ENCODE data around the gene ST6GALNAC2.

Gene ST6GALNAC2

DNA sequence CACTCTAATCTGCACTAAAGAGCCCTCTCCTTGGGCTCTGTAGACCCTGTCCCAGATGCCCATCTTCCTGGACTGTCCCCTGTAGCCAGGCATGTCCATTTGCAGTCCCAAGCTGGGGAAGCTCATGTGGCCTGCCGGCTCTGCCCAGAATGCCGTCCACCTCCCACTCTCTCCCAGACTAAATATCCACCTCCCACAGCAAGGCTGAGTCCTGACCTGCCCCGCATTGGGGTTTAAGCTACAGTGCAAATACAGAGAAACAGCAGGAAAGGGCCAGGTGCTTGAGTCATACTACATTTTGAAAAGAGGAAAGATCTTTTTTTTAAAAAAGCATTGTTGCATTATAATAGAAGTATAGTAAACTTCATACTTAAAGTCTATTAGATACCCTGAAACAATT is 3.0 kb downstream of the ST6GALNAC2 start:
- Histone ChIP-seq H3K27ac (ENCODE audit: low read depth, low read length) (no peak overlapping the region), H3K79me2 (ENCODE audit: control insufficient read depth, insufficient read depth, low read length, poor library complexity) (peaks cover 5% of the 10 kb centered on the region), H2AK5ac (ENCODE audit: low read length) (no peak overlapping the region), H4K8ac (ENCODE audit: low read depth, low read length) (no peak overlapping the region), H3K23ac (ENCODE audit: low read length) (no peak overlapping the region), H3K14ac (ENCODE audit: low read length) (no peak overlapping the region), H4K91ac (ENCODE audit: low read depth, low read length) (no peak overlapping the region), H3K9ac (ENCODE audit: low read length) (no peak overlapping the region), H3K9me3 (ENCODE audit: insufficient read depth, low read depth, low read length) (no peaks in the 10 kb centered on the region), H4K12ac (ENCODE audit: low read depth, low read length) (no peak overlapping the region), H2BK12ac (ENCODE audit: low read length) (no peak overlapping the region), H3K79me1 (ENCODE audit: low read length) (peaks cover 7% of the 10 kb centered on the region), H2AFZ (ENCODE audit: insufficient read depth, low read length, poor library complexity) (no peak overlapping the region), H3K4me3 (ENCODE audit: low read depth, low read length) (no peak overlapping the region), H3K36me3 (ENCODE audit: control insufficient read depth in 1 of 2, insufficient read depth in 2 of 2, low read length in 2 of 2) (no peaks in the 10 kb centered on the region), H3K27me3 (ENCODE audit: insufficient read depth, low read length) (peaks cover 25% of the 10 kb centered on the region), H3K4me1 (ENCODE audit: control insufficient read depth in 1 of 2, insufficient read depth in 2 of 2, low read length in 2 of 2) (peaks cover 4 to 19% of the 10 kb centered on the region in 2 experiments), H2BK5ac (ENCODE audit: low read depth, low read length, poor library complexity) (no peak overlapping the region), H2BK120ac (ENCODE audit: insufficient read depth, low read length, poor library complexity) (no peak overlapping the region), H3K4me2 (ENCODE audit: low read length) (no peak overlapping the region), H3K4ac (ENCODE audit: low read depth, low read length) (no peak overlapping the region), H3K18ac (ENCODE audit: low read length) (no peak overlapping the region)
- DNase-seq, result no peak
- no CpG with 5 or more reads among the region's 3 CpGs for WGBS (ENCODE audit: extremely low coverage, insufficient coverage, insufficient read length)

DNA sequence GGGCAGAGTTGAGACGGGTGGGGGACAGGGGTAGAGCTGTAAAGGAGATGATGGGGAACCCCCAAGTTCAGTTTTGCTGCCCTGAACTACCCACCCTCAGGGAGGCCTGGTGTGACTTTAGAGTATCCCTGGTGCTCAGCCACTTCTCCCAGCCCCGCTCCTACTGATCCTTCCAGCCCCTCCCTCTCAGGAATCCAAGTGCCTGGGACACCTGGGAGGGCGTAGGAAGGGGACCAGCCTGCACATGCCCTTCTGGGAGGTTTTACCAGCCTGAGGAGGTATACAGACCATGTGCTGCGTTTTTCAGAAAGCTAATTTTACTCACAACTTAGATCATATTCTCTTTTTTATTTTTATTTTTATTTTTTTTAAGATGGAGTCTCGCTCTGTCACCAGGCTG is 4.1 kb downstream of the ST6GALNAC2 start:
- Histone ChIP-seq H3K4me2 (ENCODE audit: low read length) (no peak overlapping the region), H3K9me3 (ENCODE audit: insufficient read depth, low read depth, low read length) (no peaks in the 10 kb centered on the region), H3K9ac (ENCODE audit: low read length) (no peak overlapping the region), H3K79me1 (ENCODE audit: low read length) (peaks cover 7% of the 10 kb centered on the region), H3K4ac (ENCODE audit: low read depth, low read length) (no peak overlapping the region), H4K12ac (ENCODE audit: low read depth, low read length) (no peak overlapping the region), H2BK12ac (ENCODE audit: low read length) (no peak overlapping the region), H2BK5ac (ENCODE audit: low read depth, low read length, poor library complexity) (no peak overlapping the region), H4K8ac (ENCODE audit: low read depth, low read length) (no peak overlapping the region), H3K23ac (ENCODE audit: low read length) (no peak overlapping the region), H4K91ac (ENCODE audit: low read depth, low read length) (no peak overlapping the region), H3K18ac (ENCODE audit: low read length) (no peak overlapping the region), H3K27me3 (ENCODE audit: insufficient read depth, low read length) (peaks cover 19% of the 10 kb centered on the region), H3K36me3 (ENCODE audit: control insufficient read depth in 1 of 2, insufficient read depth in 2 of 2, low read length in 2 of 2) (no peaks in the 10 kb centered on the region), H3K4me3 (ENCODE audit: low read depth, low read length) (no peak overlapping the region), H2BK120ac (ENCODE audit: insufficient read depth, low read length, poor library complexity) (no peak overlapping the region), H3K4me1 (ENCODE audit: control insufficient read depth in 1 of 2, insufficient read depth in 2 of 2, low read length in 2 of 2) (peaks cover 4 to 15% of the 10 kb centered on the region in 2 experiments), H2AK5ac (ENCODE audit: low read length) (no peak overlapping the region), H3K27ac (ENCODE audit: low read depth, low read length) (no peak overlapping the region), H2AFZ (ENCODE audit: insufficient read depth, low read length, poor library complexity) (no peak overlapping the region), H3K79me2 (ENCODE audit: control insufficient read depth, insufficient read depth, low read length, poor library complexity) (peaks cover 5% of the 10 kb centered on the region), H3K14ac (ENCODE audit: low read length) (no peak overlapping the region)
- no peak for DNase-seq
- WGBS (ENCODE audit: extremely low coverage, insufficient coverage, insufficient read length), result no CpG with 5 or more reads among the region's 5 CpGs

DNA sequence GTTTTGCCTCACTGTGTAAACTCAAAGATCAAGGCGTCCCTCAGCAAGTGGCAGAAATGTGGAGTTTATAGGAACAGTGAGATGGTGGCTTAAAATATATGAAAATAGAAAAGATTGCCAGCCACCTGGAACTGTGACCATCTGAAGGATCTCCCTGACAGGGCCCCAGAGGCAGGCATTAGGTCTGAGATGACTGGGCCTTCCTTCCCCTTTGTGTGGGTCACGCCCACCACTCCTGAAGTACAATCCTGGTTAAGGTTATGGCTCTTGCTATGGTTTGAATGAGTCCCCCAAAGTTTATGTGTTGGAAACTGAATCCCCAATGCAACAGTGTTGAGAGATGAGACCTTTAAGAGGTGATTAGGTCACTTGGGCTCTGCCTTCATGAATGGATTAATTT is 6.4 kb downstream of the ST6GALNAC2 start:
- Histone ChIP-seq H2BK5ac (ENCODE audit: low read depth, low read length, poor library complexity) (no peak overlapping the region), H3K4ac (ENCODE audit: low read depth, low read length) (no peak overlapping the region), H3K4me2 (ENCODE audit: low read length) (no peak overlapping the region), H4K91ac (ENCODE audit: low read depth, low read length) (no peak overlapping the region), H3K9ac (ENCODE audit: low read length) (no peak overlapping the region), H3K27me3 (ENCODE audit: insufficient read depth, low read length) (no peaks in the 10 kb centered on the region), H2AFZ (ENCODE audit: insufficient read depth, low read length, poor library complexity) (no peak overlapping the region), H3K79me1 (ENCODE audit: low read length) (no peaks in the 10 kb centered on the region), H2AK5ac (ENCODE audit: low read length) (no peak overlapping the region), H2BK120ac (ENCODE audit: insufficient read depth, low read length, poor library complexity) (no peak overlapping the region), H3K4me1 (ENCODE audit: control insufficient read depth in 1 of 2, insufficient read depth in 2 of 2, low read length in 2 of 2) (no peaks in the 10 kb centered on the region), H4K12ac (ENCODE audit: low read depth, low read length) (no peak overlapping the region), H3K23ac (ENCODE audit: low read length) (no peak overlapping the region), H2BK12ac (ENCODE audit: low read length) (no peak overlapping the region), H3K79me2 (ENCODE audit: control insufficient read depth, insufficient read depth, low read length, poor library complexity) (no peaks in the 10 kb centered on the region), H3K36me3 (ENCODE audit: control insufficient read depth in 1 of 2, insufficient read depth in 2 of 2, low read length in 2 of 2) (no peaks in the 10 kb centered on the region), H3K9me3 (ENCODE audit: insufficient read depth, low read depth, low read length) (no peaks in the 10 kb centered on the region), H4K8ac (ENCODE audit: low read depth, low read length) (no peak overlapping the region), H3K18ac (ENCODE audit: low read length) (no peak overlapping the region), H3K4me3 (ENCODE audit: low read depth, low read length) (no peak overlapping the region), H3K27ac (ENCODE audit: low read depth, low read length) (no peak overlapping the region), H3K14ac (ENCODE audit: low read length) (no peak overlapping the region)
- no peak for DNase-seq
- WGBS (ENCODE audit: extremely low coverage, insufficient coverage, insufficient read length), result no CpG with 5 or more reads among the region's 2 CpGs

DNA sequence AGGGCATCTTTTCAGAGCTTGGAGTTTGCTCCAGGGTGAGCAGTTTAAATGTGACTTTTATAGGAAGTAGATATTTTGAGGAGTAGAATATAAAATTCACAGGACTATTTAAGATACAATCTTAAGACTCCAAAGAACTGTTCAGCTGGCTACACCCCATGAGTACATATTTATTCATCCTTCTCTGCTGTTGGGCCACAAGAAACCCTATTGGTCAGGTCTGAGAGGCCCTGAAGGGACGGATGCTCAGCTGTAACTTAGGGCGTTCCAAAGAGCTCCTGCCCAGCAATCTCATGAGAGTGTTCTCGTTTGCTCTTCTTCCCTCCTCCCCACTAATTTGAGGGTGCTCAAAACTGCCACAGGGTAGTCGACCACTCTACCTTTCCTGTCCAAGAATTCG is 7.3 kb downstream of the ST6GALNAC2 start:
- Histone ChIP-seq H2BK120ac (ENCODE audit: insufficient read depth, low read length, poor library complexity) (no peak overlapping the region), H3K79me2 (ENCODE audit: control insufficient read depth, insufficient read depth, low read length, poor library complexity) (no peaks in the 10 kb centered on the region), H3K9me3 (ENCODE audit: insufficient read depth, low read depth, low read length) (no peaks in the 10 kb centered on the region), H2AK5ac (ENCODE audit: low read length) (no peak overlapping the region), H3K9ac (ENCODE audit: low read length) (no peak overlapping the region), H4K12ac (ENCODE audit: low read depth, low read length) (no peak overlapping the region), H4K91ac (ENCODE audit: low read depth, low read length) (no peak overlapping the region), H3K79me1 (ENCODE audit: low read length) (no peaks in the 10 kb centered on the region), H4K8ac (ENCODE audit: low read depth, low read length) (no peak overlapping the region), H3K4me3 (ENCODE audit: low read depth, low read length) (no peak overlapping the region), H3K36me3 (ENCODE audit: control insufficient read depth in 1 of 2, insufficient read depth in 2 of 2, low read length in 2 of 2) (no peaks in the 10 kb centered on the region), H3K14ac (ENCODE audit: low read length) (no peak overlapping the region), H3K27me3 (ENCODE audit: insufficient read depth, low read length) (no peaks in the 10 kb centered on the region), H3K18ac (ENCODE audit: low read length) (no peak overlapping the region), H2BK5ac (ENCODE audit: low read depth, low read length, poor library complexity) (no peak overlapping the region), H3K4me2 (ENCODE audit: low read length) (no peak overlapping the region), H2AFZ (ENCODE audit: insufficient read depth, low read length, poor library complexity) (no peak overlapping the region), H3K4ac (ENCODE audit: low read depth, low read length) (no peak overlapping the region), H3K23ac (ENCODE audit: low read length) (no peak overlapping the region), H3K27ac (ENCODE audit: low read depth, low read length) (no peak overlapping the region), H2BK12ac (ENCODE audit: low read length) (no peak overlapping the region), H3K4me1 (ENCODE audit: control insufficient read depth in 1 of 2, insufficient read depth in 2 of 2, low read length in 2 of 2) (no peaks in the 10 kb centered on the region)
- WGBS (ENCODE audit: extremely low coverage, insufficient coverage, insufficient read length), result no CpG with 5 or more reads among the region's 5 CpGs
- DNase-seq, result no peak
